ENCODE results near the gene ADI1.

DNA sequence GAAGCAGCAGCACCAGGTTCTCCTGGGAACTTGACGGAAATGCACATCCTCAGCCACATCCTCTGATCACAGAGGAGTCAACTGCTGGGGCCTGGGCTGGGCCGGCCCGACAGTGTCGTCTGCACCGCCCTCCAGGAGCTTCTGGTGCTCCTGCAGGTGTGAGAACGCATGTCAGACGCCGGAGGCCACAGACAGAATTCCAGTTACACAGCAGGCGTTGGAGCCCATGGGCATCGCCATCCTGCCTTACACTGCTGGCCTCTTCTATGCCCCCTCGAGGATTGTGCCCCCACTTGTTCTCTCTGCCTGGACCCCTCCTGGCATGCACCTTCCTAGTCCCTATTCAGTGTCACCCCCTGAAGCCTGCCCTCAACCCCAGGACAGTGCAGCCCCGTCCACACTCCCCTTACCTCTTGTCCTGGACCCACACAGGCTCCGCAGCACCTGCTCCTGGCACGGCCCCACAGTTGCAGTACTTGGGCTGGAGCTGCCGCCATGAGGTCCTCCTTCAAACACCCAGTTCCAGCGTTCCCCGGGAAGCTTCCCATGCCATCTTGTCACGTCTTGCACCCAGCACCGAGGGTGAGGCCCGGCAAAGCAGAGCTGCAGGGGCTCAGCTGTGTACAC lies 37.5 kb downstream of the ADI1 start:
- no peak for TF ChIP-seq TARDBP (IDR thresholded peaks at IDR 0.05)
- no peak for TF ChIP-seq HDGF (IDR thresholded peaks at IDR 0.05; ENCODE audit: borderline replicate concordance)
